ENCODE data around the gene SLC22A13. TPM values are rescaled to one million over a fixed set of nuclear protein-coding genes. Genes with fewer than 3 reads are reported as not detected.
"Not testable (repeated sequence)": the region's sequence is repeated elsewhere in the genome, so short reads cannot be mapped to it uniquely, and the experiment has no call there.

SLC22A13 gene, protein sequence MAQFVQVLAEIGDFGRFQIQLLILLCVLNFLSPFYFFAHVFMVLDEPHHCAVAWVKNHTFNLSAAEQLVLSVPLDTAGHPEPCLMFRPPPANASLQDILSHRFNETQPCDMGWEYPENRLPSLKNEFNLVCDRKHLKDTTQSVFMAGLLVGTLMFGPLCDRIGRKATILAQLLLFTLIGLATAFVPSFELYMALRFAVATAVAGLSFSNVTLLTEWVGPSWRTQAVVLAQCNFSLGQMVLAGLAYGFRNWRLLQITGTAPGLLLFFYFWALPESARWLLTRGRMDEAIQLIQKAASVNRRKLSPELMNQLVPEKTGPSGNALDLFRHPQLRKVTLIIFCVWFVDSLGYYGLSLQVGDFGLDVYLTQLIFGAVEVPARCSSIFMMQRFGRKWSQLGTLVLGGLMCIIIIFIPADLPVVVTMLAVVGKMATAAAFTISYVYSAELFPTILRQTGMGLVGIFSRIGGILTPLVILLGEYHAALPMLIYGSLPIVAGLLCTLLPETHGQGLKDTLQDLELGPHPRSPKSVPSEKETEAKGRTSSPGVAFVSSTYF
- total RNA-seq: 1 to 10 TPM; 1.3 to 1.8 TPM

DNA sequence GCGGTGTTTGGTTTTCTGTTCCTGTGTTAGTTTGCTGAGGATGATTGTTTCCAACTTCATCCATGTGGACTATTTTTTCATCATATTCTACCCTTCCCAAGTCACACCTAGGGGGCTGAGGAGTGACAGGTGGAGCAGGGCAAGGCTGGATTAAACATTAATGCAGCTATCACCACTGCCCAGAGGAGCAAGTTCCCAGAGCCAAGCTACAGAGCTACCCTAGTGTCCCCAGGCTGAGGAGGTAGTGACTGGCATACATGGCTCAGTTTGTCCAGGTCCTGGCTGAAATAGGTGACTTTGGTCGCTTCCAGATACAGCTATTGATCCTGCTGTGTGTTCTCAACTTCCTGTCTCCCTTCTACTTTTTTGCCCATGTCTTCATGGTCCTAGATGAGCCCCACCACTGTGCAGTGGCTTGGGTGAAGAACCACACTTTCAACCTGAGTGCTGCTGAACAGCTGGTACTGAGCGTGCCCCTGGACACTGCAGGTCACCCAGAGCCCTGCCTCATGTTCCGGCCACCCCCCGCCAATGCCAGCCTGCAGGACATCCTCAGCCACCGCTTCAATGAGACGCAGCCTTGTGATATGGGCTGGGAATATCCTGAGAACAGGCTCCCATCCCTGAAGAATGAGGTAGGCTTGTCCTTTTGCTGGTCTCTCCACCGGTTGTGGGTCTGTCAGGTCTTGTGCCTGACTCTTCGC lies at the start of gene SLC22A13:
TSS of gene SLC22A13 (plus strand) at position 209 of the 704 bp plus-strand sequence. CDS start at position 258, 49 bp downstream.
- no peak for DNase-seq (ENCODE audit: low spot score)
- peaks cover 16 to 22% of the 10 kb centered on the region in 2 donors for H3K4me1 Mint-ChIP-seq (ENCODE audit: low read depth in 2 of 2)
- no peak within 1 kb of the TSS for H3K27ac Mint-ChIP-seq
- H3K36me3 Mint-ChIP-seq: peaks cover 6% of the 10 kb centered on the region
- peaks cover 8 to 13% of the 10 kb centered on the region in 2 donors for H3K27me3 Mint-ChIP-seq
- no peaks in the 10 kb centered on the region for H3K9me3 Mint-ChIP-seq
- no peak for ATAC-seq
- H3K4me3 Mint-ChIP-seq: no peak within 1 kb of the TSS

DNA sequence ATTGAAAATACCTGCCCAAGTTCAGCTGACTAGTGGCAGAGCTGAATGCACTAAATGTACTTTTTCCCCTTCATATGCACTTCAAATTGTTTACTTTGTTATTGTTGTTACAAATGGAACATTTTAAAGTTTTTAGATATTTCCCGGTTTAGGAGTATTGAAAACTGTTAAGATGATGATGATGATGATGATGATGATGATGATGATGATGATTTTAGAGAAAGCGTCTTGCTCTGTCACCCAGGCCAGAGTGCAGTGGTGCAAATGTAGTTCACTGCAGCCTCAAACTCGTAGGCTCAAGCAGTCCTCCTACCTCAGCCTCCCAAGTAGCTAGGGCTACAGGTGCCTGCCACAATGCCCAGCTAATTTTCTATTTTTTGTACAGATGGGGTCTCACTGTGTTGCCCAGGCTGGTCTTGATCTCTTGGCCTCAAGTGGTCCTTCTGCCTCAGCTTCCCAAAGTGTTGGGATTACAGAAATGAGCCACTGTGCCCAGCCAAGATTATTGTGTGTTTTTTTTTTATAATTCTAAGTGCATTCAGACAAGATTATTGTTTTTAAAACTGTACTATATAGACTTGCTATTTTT lies 45.9 kb upstream of the SLC22A13 start:
- H3K4me1 Mint-ChIP-seq (ENCODE audit: low read depth in 2 of 2): peaks cover 0 to 7% of the 10 kb centered on the region in 2 donors
- H3K27me3 Mint-ChIP-seq: no peaks in the 10 kb centered on the region
- H3K36me3 Mint-ChIP-seq: peaks cover 22% of the 10 kb centered on the region
- DNase-seq (ENCODE audit: low spot score) (no peak), ATAC-seq (no peak)
- H3K9me3 Mint-ChIP-seq: no peaks in the 10 kb centered on the region
- no peak overlapping the region for H3K4me3 Mint-ChIP-seq
- no peak overlapping the region for H3K27ac Mint-ChIP-seq

DNA sequence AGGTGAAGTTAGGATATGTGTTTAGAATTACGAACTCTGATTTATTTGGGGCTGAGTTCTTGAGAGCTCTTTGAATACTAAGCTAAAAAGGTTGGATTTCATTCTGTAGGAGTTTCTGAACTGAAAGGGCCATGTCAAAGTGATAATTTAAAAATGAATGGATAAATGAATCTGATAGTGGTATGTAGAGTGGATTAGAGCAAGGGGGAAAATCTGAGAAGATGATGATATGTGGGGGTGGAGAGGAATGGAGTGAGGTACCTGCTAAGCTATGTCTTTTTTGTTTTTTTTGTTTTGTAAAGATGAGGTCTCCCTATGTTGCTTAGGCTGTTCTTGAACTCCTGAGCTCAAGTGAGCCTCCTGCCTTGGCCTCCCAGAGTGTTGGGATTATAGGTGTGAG lies 44.6 kb upstream of the SLC22A13 start:
- ATAC-seq (no peak), DNase-seq (ENCODE audit: low spot score) (no peak)
- peaks cover 22% of the 10 kb centered on the region for H3K36me3 Mint-ChIP-seq
- H3K9me3 Mint-ChIP-seq: no peaks in the 10 kb centered on the region
- H3K27ac Mint-ChIP-seq: no peak overlapping the region
- peaks cover 0 to 7% of the 10 kb centered on the region in 2 donors for H3K4me1 Mint-ChIP-seq (ENCODE audit: low read depth in 2 of 2)
- no peak overlapping the region for H3K4me3 Mint-ChIP-seq
- H3K27me3 Mint-ChIP-seq: no peaks in the 10 kb centered on the region

DNA sequence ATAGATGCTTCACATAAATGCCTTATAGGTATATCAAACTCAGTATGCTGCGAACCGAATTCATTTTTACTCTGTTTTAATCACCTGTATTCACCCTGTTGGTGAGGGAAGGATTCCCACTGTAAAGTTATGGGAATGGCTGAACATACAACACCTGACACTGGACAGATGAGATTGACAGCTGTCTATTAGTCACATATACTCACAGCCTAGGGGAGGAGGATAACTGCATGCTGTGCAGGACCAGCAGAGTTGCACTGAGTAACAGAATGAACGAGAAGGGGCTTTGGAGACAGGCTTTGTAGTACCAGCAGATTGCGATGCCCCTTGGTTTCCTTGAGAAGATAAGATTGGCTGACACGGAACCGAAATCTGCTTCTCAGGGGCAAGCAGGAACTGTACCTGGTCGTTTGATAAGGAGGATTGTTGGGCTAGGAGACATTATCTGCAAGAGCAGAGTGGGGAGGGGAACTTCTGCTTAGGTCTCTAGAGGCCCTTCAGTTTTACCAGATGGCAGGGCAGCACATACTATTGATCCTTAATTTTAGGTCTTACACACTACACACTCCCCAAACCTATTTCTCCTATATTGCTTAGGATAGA lies 43.5 kb upstream of the SLC22A13 start:
- H3K4me1 Mint-ChIP-seq (ENCODE audit: low read depth in 2 of 2): peaks cover 0 to 7% of the 10 kb centered on the region in 2 donors
- no peak overlapping the region for H3K4me3 Mint-ChIP-seq
- no peak overlapping the region for H3K27ac Mint-ChIP-seq
- H3K36me3 Mint-ChIP-seq: peaks cover 24% of the 10 kb centered on the region
- ATAC-seq: no peak
- no peaks in the 10 kb centered on the region for H3K27me3 Mint-ChIP-seq
- no peak for DNase-seq (ENCODE audit: low spot score)
- H3K9me3 Mint-ChIP-seq: no peaks in the 10 kb centered on the region

DNA sequence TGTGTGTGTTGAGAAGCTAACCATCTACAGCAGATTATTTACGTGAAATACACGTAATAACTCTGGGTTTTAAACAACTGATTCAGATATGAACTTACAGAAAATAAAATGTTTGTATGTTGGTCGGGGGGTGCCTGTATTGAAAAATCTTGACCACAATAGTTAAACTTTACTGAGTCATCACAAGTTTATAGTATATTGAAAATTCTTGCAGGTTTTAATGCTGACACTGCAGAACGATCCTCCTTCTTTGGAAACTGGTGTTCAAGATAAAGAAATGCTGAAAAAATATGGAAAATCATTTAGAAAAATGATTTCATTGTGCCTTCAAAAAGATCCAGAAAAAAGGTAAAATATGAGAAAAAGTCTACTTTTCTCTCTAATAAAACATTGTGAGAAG lies 41.3 kb upstream of the SLC22A13 start:
- peaks cover 13% of the 10 kb centered on the region for H3K36me3 Mint-ChIP-seq
- H3K4me3 Mint-ChIP-seq: no peak overlapping the region

DNA sequence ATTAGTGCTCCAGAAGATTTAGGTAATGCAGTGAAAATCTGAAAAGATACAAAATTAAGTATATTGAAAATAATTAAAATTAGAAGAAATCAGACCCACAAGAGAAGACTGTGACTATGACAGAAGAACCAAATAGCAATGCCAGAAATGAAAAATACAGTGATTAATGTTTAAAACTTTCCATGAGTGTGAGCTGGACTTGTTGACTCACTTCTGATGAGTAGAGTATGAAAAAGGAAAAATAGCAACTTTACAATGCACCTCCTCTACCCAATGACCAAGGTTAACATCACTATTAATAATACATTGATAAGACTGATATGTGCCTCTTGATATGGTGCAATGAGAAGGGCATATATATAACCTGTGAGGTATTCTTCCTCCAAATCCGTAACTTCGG lies 39.3 kb upstream of the SLC22A13 start:
- ATAC-seq (no peak), DNase-seq (ENCODE audit: low spot score) (no peak)
- Mint-ChIP-seq H3K27me3 (no peaks in the 10 kb centered on the region), H3K36me3 (peaks cover 13% of the 10 kb centered on the region), H3K4me3 (no peak overlapping the region), H3K9me3 (no peaks in the 10 kb centered on the region), H3K27ac (no peak overlapping the region), H3K4me1 (ENCODE audit: low read depth in 2 of 2) (peaks cover 6 to 8% of the 10 kb centered on the region in 2 donors)

More for the DNA sequence above, 41.3 kb upstream of the SLC22A13 start:
- ATAC-seq (no peak), DNase-seq (ENCODE audit: low spot score) (no peak)
- no peak overlapping the region for H3K27ac Mint-ChIP-seq
- H3K27me3 Mint-ChIP-seq: no peaks in the 10 kb centered on the region
- H3K9me3 Mint-ChIP-seq: no peaks in the 10 kb centered on the region
- H3K4me1 Mint-ChIP-seq (ENCODE audit: low read depth in 2 of 2): peaks cover 8 to 13% of the 10 kb centered on the region in 2 donors

DNA sequence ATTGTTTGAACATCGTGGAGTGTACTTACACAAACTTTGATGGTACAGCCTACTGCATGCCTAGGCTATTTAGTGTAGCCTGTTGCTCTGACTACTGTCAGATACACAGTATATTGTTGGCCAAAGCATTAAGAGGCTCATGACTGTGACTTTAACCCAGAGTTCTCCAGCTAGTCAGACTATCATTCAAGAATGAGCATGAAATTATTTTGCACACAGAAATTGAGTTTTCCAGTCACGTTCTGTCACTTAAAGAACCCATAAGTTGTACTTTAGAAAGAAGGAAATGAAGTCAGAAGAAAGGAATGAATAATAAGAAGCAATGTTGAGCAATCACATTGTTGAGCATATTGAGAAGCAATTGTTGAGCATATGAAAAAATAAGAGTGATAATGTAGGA lies 37.6 kb upstream of the SLC22A13 start:
- DNase-seq (ENCODE audit: low spot score) (no peak), ATAC-seq (peak in 1 of 2 donors; percentile 56)
- no peaks in the 10 kb centered on the region for H3K9me3 Mint-ChIP-seq
- peaks cover 6 to 8% of the 10 kb centered on the region in 2 donors for H3K4me1 Mint-ChIP-seq (ENCODE audit: low read depth in 2 of 2)
- H3K27me3 Mint-ChIP-seq: no peaks in the 10 kb centered on the region
- no peak overlapping the region for H3K4me3 Mint-ChIP-seq
- H3K27ac Mint-ChIP-seq: no peak overlapping the region
- H3K36me3 Mint-ChIP-seq: peaks cover 13% of the 10 kb centered on the region

DNA sequence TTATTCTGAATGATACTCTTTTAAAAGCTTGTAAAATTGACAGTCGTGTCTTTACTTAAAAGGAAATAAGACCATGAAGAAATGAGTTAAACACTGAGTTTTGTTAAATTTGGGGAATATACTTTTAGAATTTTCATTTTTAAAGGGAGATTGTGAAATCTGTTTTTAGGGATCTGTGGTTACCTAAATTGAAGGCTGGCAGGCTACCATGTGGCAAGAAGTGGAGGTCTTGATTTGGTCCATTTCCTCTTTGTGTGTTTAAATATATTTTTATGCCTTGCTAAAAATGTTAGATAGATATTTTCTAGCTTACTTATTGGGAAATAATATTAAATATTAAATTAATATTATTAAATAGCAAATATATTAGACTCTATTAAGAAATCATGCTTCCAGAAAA lies 36.6 kb upstream of the SLC22A13 start:
- Mint-ChIP-seq H3K27ac (no peak overlapping the region), H3K36me3 (peaks cover 22% of the 10 kb centered on the region), H3K9me3 (no peaks in the 10 kb centered on the region), H3K27me3 (no peaks in the 10 kb centered on the region), H3K4me3 (no peak overlapping the region), H3K4me1 (ENCODE audit: low read depth in 2 of 2) (peaks cover 6 to 8% of the 10 kb centered on the region in 2 donors)
- ATAC-seq: no peak
- no peak for DNase-seq (ENCODE audit: low spot score)

DNA sequence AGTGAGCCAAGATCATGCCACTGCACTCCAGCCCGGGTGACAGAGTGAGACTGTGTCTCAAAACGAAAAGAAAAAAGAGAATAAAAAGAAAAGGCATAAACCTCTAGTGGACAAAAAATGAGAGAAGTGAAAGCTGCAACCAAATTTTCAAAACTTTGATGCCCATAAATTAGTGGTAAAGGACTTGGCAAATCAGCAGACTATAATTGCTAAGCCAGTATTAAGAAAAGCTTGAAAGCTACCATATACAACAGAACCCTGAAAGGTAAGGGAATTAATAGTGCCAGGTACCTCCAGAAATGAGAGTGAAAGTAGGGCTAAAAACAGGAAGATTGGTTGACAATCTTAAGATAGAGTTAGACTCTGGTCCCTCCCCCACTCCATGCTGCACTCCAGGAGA lies 32.9 kb upstream of the SLC22A13 start:
- ATAC-seq: no peak
- Mint-ChIP-seq H3K36me3 (peaks cover 43% of the 10 kb centered on the region), H3K27ac (no peak overlapping the region), H3K27me3 (no peaks in the 10 kb centered on the region), H3K9me3 (peaks cover 4% of the 10 kb centered on the region), H3K4me3 (no peak overlapping the region), H3K4me1 (ENCODE audit: low read depth in 2 of 2) (peaks cover 4 to 6% of the 10 kb centered on the region in 2 donors)
- no peak for DNase-seq (ENCODE audit: low spot score)

DNA sequence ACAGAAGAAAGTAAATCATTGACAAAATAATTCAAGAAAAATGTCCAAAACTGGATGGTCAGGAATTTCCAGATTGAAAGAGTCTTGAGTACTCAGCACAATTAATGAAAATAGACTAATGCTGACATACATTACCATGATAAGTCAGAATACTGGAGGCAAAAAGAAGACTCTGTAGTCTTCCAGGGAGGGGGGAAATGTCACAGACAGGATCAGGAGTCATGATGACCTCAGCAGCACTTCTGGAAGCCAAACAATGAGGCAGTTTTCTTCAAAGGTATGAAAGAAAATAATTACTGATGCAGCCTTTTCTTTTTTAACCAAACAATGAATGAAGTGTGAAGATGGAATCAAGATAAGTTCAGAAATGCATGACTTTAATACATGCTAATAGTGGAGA lies 30.1 kb upstream of the SLC22A13 start:
- Mint-ChIP-seq H3K4me3 (no peak overlapping the region), H3K27ac (no peak overlapping the region), H3K27me3 (no peaks in the 10 kb centered on the region), H3K4me1 (ENCODE audit: low read depth in 2 of 2) (no peaks in the 10 kb centered on the region), H3K9me3 (peaks cover 11% of the 10 kb centered on the region), H3K36me3 (peaks cover 69% of the 10 kb centered on the region)
- ATAC-seq (no peak), DNase-seq (ENCODE audit: low spot score) (no peak)

DNA sequence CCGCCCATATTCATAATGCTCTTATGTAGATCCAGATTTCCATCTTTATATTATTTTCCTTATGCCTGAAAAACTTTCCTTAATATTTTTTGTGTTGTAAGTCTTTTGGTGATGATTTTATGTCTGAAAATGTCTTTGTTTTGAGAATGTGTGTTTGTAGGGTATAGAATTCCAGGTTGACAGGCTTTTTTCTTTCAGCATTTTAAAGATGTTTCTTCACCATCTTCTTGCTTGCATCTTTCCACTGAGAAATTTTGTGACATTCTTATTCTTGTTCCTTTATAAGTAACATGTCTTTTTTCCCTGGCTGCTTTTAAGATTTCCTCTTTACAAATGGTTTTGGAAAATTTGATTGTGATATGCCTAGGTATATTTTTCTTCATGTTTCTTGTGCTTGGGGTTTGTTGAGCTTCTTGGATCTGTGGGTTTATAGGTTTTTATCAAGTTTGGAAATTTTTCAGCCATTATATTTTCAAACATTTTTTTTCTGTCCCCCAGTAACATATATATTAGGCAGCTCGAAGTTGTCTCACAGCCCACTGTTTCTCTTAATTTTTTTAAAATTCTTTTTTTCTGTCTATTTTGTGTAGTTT lies 27.1 kb upstream of the SLC22A13 start:
- DNase-seq (ENCODE audit: low spot score): no peak
- ATAC-seq: no peak
- no peaks in the 10 kb centered on the region for H3K4me1 Mint-ChIP-seq (ENCODE audit: low read depth in 2 of 2)
- H3K27ac Mint-ChIP-seq: no peak overlapping the region
- H3K36me3 Mint-ChIP-seq: peaks cover 64% of the 10 kb centered on the region
- no peaks in the 10 kb centered on the region for H3K27me3 Mint-ChIP-seq
- peaks cover 11% of the 10 kb centered on the region for H3K9me3 Mint-ChIP-seq
- no peak overlapping the region for H3K4me3 Mint-ChIP-seq

DNA sequence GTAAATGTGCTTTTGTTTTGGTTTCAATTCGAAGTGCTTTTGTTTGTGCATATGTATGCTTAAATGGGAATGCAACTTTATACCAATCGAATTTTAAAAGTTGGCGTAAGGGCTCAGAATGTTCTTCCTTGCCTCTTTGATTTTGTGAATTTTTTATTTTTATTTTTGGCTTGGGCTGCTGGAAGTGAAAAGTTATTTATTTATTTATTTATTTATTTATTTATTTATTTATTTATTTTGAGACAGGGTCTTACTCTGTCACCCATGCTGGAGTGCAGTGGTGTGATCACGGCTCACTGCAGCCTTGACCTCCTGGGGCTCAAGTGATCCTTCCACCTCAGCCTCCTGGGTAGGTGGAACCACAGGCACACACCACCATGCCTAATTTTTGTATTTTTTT lies 22.8 kb upstream of the SLC22A13 start:
- DNase-seq (ENCODE audit: low spot score); H3K27ac Mint-ChIP-seq; H3K4me1 Mint-ChIP-seq (ENCODE audit: low read depth in 2 of 2); H3K4me3 Mint-ChIP-seq; H3K27me3 Mint-ChIP-seq; H3K9me3 Mint-ChIP-seq; ATAC-seq: not testable (repeated sequence)
- peaks cover 45% of the 10 kb centered on the region for H3K36me3 Mint-ChIP-seq

DNA sequence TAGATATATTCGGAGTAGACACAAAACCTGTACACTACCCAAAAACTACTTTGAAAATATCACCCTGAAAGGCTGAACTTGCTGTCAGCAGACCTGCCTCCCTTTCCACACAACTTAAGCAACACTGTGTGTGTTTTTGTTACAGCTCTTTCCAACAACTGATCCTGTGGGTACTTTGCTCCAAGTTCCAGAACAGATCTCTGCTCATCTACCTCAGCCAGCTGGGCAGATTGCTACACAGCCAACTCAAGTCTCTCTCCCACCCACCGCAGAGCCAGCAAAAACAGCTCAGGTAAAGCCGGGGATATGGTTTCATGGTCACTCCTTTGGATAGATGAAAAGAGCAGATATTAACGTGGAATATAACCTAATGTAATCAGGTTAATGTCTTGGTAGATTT lies 19.7 kb upstream of the SLC22A13 start:
- Mint-ChIP-seq H3K27me3 (no peaks in the 10 kb centered on the region), H3K4me1 (ENCODE audit: low read depth in 2 of 2) (peaks cover 0 to 8% of the 10 kb centered on the region in 2 donors), H3K4me3 (no peak overlapping the region), H3K36me3 (peaks cover 29% of the 10 kb centered on the region), H3K27ac (no peak overlapping the region), H3K9me3 (no peaks in the 10 kb centered on the region)
- DNase-seq (ENCODE audit: low spot score): no peak
- ATAC-seq: no peak

Measured in natural killer cell treated with Interleukin-12 subunit alpha and Interleukin-12 subunit beta and Interleukin-15 and Interleukin-18, amount 100 ng/mL, for 72 hours (primary cell).